ENCODE results near the gene RRP8. TPM values are rescaled to one million over a fixed set of nuclear protein-coding genes. Genes with fewer than 3 reads are reported as not detected.

The RRP8 gene
- total and polyA plus RNA-seq, 9 of the 15 experiments (the other 6 are each of a cell fraction or from before 2014, with no cell fraction given): 5.7 to 47.3 (median 32.6) TPM

DNA sequence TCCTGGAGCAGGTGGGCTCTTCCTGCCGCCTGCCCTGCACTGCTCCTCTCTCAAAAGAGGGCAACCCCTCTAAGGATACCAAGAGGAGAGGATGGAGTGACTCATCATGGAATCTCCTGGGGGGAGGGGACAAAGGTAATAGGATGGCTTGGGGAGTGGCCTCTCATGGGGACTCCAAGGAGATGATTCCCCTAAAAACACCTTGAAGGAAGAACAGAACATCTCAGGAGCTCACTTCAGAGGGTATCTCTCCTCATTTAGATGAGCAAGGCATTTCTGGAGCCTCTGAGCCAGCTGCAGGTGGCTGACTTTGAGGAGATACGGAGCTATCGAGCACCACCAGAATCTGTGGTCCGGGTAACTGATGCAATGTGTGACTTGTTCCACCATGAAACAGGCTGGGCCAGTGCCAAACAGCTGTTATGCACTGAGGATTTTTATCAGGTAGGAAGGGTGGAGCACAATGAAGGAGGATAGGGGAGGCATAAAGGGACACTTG lies 40.2 kb downstream of the RRP8 start (continued):
- TF ChIP-seq NFE2L1 (tag; IDR thresholded peaks at IDR 0.05; ENCODE audit: borderline replicate concordance, low read depth) (no peak), KAT2B (IDR thresholded peaks at IDR 0.05; ENCODE audit: low read depth, low read length) (no peak), EGR1 (conservative IDR thresholded peaks at IDR 0.05) (no peak), SRSF3 (IDR thresholded peaks at IDR 0.05; ENCODE audit: insufficient read depth, low read length) (no peak), CHD4 (IDR thresholded peaks at IDR 0.05; ENCODE audit: insufficient read depth, insufficient replicate concordance, low read depth, low read length, poor library complexity, severe bottlenecking) (no peak), HNRNPH1 (optimal IDR thresholded peaks at IDR 0.05; ENCODE audit: low read depth, low read length) (no peak), NUFIP1 (IDR thresholded peaks at IDR 0.05; ENCODE audit: partially characterized antibody) (no peak), SOX6 (IDR thresholded peaks at IDR 0.05) (peak; percentile 90), HNRNPUL1 (IDR thresholded peaks at IDR 0.05; ENCODE audit: low read length) (no peak), MCM5 (IDR thresholded peaks at IDR 0.05; ENCODE audit: low read depth) (no peak), MED1 (CRISPR knock-in tag; IDR thresholded peaks at IDR 0.05; ENCODE audit: borderline replicate concordance) (no peak), ARID2 (IDR thresholded peaks at IDR 0.05) (no peak), ZEB2 (IDR thresholded peaks at IDR 0.05) (peak; percentile 96), SAFB (IDR thresholded peaks at IDR 0.05; ENCODE audit: borderline replicate concordance, low read depth, low read length) (no peak), PCBP2 (IDR thresholded peaks at IDR 0.05; ENCODE audit: low read depth, low read length, poor library complexity, severe bottlenecking) (no peak), GABPA (tag; conservative IDR thresholded peaks at IDR 0.05; ENCODE audit: low read depth) (no peak), BRD9 (IDR thresholded peaks at IDR 0.05; ENCODE audit: low read depth, partially characterized antibody) (peak; percentile 48), ZSCAN32 (CRISPR knock-in tag; IDR thresholded peaks at IDR 0.05) (no peak; the same call in 1 of the 2 replicates), HIVEP1 (CRISPR knock-in tag; IDR thresholded peaks at IDR 0.05) (no peak), ZNF830 (CRISPR knock-in tag; IDR thresholded peaks at IDR 0.05) (no peak), ZKSCAN1 (IDR thresholded peaks at IDR 0.05; ENCODE audit: low read depth, low read length) (no peak)
- TF ChIP-seq, protein P1, sequence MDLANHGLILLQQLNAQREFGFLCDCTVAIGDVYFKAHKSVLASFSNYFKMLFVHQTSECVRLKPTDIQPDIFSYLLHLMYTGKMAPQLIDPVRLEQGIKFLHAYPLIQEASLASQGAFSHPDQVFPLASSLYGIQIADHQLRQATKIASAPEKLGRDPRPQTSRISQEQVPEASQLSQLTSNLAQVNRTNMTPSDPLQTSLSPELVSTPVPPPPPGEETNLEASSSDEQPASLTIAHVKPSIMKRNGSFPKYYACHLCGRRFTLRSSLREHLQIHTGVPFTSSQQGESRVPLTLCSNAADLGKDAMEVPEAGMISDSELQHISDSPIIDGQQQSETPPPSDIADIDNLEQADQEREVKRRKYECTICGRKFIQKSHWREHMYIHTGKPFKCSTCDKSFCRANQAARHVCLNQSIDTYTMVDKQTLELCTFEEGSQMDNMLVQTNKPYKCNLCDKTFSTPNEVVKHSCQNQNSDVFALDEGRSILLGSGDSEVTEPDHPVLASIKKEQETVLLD (IDR thresholded peaks at IDR 0.05): no peak
- TF ChIP-seq, protein P2, sequence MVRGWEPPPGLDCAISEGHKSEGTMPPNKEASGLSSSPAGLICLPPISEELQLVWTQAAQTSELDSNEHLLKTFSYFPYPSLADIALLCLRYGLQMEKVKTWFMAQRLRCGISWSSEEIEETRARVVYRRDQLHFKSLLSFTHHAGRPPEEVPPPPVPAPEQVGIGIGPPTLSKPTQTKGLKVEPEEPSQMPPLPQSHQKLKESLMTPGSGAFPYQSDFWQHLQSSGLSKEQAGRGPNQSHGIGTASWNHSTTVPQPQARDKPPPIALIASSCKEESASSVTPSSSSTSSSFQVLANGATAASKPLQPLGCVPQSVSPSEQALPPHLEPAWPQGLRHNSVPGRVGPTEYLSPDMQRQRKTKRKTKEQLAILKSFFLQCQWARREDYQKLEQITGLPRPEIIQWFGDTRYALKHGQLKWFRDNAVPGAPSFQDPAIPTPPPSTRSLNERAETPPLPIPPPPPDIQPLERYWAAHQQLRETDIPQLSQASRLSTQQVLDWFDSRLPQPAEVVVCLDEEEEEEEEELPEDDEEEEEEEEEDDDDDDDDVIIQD (CRISPR knock-in tag; IDR thresholded peaks at IDR 0.05): no peak
- TF ChIP-seq, protein P3, sequence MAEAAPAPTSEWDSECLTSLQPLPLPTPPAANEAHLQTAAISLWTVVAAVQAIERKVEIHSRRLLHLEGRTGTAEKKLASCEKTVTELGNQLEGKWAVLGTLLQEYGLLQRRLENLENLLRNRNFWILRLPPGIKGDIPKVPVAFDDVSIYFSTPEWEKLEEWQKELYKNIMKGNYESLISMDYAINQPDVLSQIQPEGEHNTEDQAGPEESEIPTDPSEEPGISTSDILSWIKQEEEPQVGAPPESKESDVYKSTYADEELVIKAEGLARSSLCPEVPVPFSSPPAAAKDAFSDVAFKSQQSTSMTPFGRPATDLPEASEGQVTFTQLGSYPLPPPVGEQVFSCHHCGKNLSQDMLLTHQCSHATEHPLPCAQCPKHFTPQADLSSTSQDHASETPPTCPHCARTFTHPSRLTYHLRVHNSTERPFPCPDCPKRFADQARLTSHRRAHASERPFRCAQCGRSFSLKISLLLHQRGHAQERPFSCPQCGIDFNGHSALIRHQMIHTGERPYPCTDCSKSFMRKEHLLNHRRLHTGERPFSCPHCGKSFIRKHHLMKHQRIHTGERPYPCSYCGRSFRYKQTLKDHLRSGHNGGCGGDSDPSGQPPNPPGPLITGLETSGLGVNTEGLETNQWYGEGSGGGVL (CRISPR knock-in tag; IDR thresholded peaks at IDR 0.05): no peak
- TF ChIP-seq, protein P4, sequence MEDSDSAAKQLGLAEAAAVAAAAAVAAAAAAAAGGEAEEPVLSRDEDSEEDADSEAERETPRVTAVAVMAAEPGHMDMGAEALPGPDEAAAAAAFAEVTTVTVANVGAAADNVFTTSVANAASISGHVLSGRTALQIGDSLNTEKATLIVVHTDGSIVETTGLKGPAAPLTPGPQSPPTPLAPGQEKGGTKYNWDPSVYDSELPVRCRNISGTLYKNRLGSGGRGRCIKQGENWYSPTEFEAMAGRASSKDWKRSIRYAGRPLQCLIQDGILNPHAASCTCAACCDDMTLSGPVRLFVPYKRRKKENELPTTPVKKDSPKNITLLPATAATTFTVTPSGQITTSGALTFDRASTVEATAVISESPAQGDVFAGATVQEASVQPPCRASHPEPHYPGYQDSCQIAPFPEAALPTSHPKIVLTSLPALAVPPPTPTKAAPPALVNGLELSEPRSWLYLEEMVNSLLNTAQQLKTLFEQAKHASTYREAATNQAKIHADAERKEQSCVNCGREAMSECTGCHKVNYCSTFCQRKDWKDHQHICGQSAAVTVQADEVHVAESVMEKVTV (CRISPR knock-in tag; IDR thresholded peaks at IDR 0.05): no peak

All from K562 (cell line).